PC-3 (cell line): Measurements from ENCODE around the gene DMRT3.

Experiments used
- CTCF ChIP-seq: fragments of 300-600 bp; sonication (generic); conservative IDR thresholded peaks from 2 replicates; pipeline ENCODE4 v1.5.1; 2017; ENCODE audit warnings: antibody characterized with exemption, low read depth, mild to moderate bottlenecking, low read length
- EZH2phosphoT487 ChIP-seq: fragments of 300-600 bp; sonication (generic); IDR thresholded peaks from 2 replicates; pipeline ENCODE4 v1.6.1; 2018; ENCODE audit warnings: mild to moderate bottlenecking, antibody characterized with exemption, low read length, borderline replicate concordance

DNA sequence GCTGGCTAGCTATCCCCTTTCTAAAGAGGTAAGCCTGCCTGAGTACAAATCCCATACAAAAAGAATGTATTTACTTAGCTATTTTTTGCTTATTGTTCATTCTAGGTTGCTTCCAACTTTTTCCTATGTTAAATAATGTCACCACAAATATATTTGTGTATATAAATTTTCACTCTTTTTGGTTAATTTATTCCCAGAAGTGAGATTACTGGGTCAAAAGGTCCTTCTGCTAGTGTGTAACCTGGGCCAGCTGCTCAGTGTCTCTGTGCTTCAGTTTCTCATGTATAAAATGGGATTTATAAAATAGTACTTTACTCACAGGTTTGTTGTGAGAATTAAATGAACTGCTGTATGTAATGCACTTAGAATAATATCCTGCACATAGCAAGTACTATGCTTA lies 49.8 kb downstream of the DMRT3 start:
- TF ChIP-seq CTCF (no peak), EZH2phosphoT487 (no peak)
